K562 (cell line): ENCODE results near the gene ENOX2. TPM values are rescaled to one million over a fixed set of nuclear protein-coding genes. Genes with fewer than 3 reads are reported as not detected.

ENCODE experiments used
- ATAC-seq: fragments of 200-7000 bp; cut with Tn5 transposase; 3 replicates; pipeline ENCODE4 v1.9.1; 2020; ENCODE audit warnings: moderate library complexity
- BruUV-seq: library from RNA; stranded (reverse); fragments of 400-500 nt; replicated peaks from 2 replicates; lab custom pipeline; 2021; lab: Mats Ljungman, UMichigan
- CTCF ChIA-PET: fragments of 300-600 bp; formaldehyde crosslinking; extraction: SDS; loops from one replicate; lab custom pipeline; 2021; ENCODE audit warnings: low intra/inter-chr PET ratio; lab: Yijun Ruan, JAX
- POLR2A ChIA-PET: fragments of 300-600, 350-650 bp; sonication (Branson Sonifier 250); formaldehyde crosslinking; extraction: SDS; loops from one replicate; lab custom pipeline; 2021; ENCODE audit warnings: antibody characterized with exemption, inconsistent platforms; lab: Yijun Ruan, JAX
- DNase-seq, 4 experiments: peaks; one replicate each; pipeline versions ENCODE4 v3.0.0 to v3.0.0-alpha.2; 2011 to 2018; ENCODE audit warnings: low spot score in 3 of 4, mixed read lengths in 3 of 4; ENCODE audit errors: extremely low read depth in 1 of 4
- FAIRE-seq: peaks from 2 replicates; lab custom pipeline; 2011; peaks lifted over from hg19 to GRCh38; lab: Jason Lieb, UNC
- H2AFZ ChIP-seq: 2 replicates; pipeline ENCODE4 v1.6.0; 2011; ENCODE audit warnings: low read depth, low read length, control low read depth, inconsistent platforms
- H3K27ac ChIP-seq: fragments of 200-600 bp; 3 replicates; pipeline ENCODE4 v1.8.0; 2011; ENCODE audit warnings: low read depth, mild to moderate bottlenecking, control low read depth, inconsistent platforms, low read length, moderate library complexity, mixed read lengths; ENCODE audit errors: extremely low read depth
- H3K27me3 ChIP-seq, 2 experiments: fragments of 300-600 bp in 1 of 2; 2 replicates in 1 of 2; 3 replicates in 1 of 2; pipeline versions ENCODE4 v1.6.0 to v1.8.0; 2011; ENCODE audit warnings: inconsistent platforms in 2 of 2, low read length in 2 of 2, mild to moderate bottlenecking in 1 of 2, mixed read lengths in 1 of 2, moderate library complexity in 1 of 2; ENCODE audit not compliant: control insufficient read depth in 2 of 2, insufficient read depth in 2 of 2
- H3K36me3 ChIP-seq: fragments of 300-600 bp; 3 replicates; pipeline ENCODE4 v1.8.0; 2011; ENCODE audit warnings: mild to moderate bottlenecking, low read length, inconsistent platforms; ENCODE audit not compliant: control insufficient read depth, insufficient read depth
- H3K4me1 ChIP-seq, 2 experiments: fragments of 200-600 bp in 1 of 2; replicated peaks in 1 of 2; 2 replicates in 1 of 2; 3 replicates in 1 of 2; pipeline versions ENCODE4 v1.5.1 to v1.8.0; 2011; ENCODE audit warnings: inconsistent platforms in 2 of 2, low read length in 2 of 2, mild to moderate bottlenecking in 1 of 2, mixed read lengths in 1 of 2, moderate library complexity in 1 of 2; ENCODE audit not compliant: control insufficient read depth in 2 of 2, insufficient read depth in 2 of 2
- H3K4me2 ChIP-seq: 2 replicates; pipeline ENCODE4 v1.6.1; 2011; ENCODE audit warnings: low read length, control low read depth, inconsistent platforms, mixed read lengths; ENCODE audit not compliant: insufficient read depth
- H3K4me3 ChIP-seq: fragments of 200-600 bp; sonication (generic), shearing (Covaris generic); 2 replicates; pipeline ENCODE4 v1.5.1; 2016; ENCODE audit warnings: control low read depth, inconsistent platforms
- H3K79me2 ChIP-seq: fragments of 200-600 bp; 3 replicates; pipeline ENCODE4 v1.8.0; 2011; ENCODE audit warnings: low read length, inconsistent platforms; ENCODE audit not compliant: control insufficient read depth, insufficient read depth
- H3K9ac ChIP-seq, 2 experiments: 2 replicates each; pipeline versions ENCODE4 v1.6.0 to v1.6.1; 2011; ENCODE audit warnings: low read depth in 2 of 2, low read length in 2 of 2, control low read depth in 1 of 2, inconsistent platforms in 1 of 2, mild to moderate bottlenecking in 1 of 2, mixed read lengths in 1 of 2; ENCODE audit not compliant: insufficient read depth in 1 of 2
- H3K9me1 ChIP-seq: one replicate; pipeline ENCODE4 v1.6.0; 2011; ENCODE audit warnings: inconsistent platforms, mild to moderate bottlenecking, low read length, moderate library complexity; ENCODE audit not compliant: control insufficient read depth, insufficient read depth
- H3K9me3 ChIP-seq: replicated peaks from 2 replicates; pipeline ENCODE4 v1.5.1; 2011; ENCODE audit warnings: low read depth, low read length, inconsistent platforms; ENCODE audit not compliant: control insufficient read depth, insufficient read depth
- H4K20me1 ChIP-seq: replicated peaks from 2 replicates; pipeline ENCODE4 v1.6.1; 2011; ENCODE audit warnings: low read length, inconsistent platforms, mixed read lengths; ENCODE audit not compliant: control insufficient read depth, insufficient read depth
- ATF3 ChIP-seq, 2 experiments: fragments of 450-650 bp in 1 of 2; sonication (generic) in 1 of 2; formaldehyde crosslinking in 1 of 2; IDR thresholded peaks in 1 of 2; conservative IDR thresholded peaks in 1 of 2; 2 replicates each; pipeline versions ENCODE4 v1.6.1 to v1.8.1; 2016 to 2023; ENCODE audit warnings: mild to moderate bottlenecking in 2 of 2, moderate library complexity in 2 of 2, inconsistent platforms in 1 of 2, missing genetic modification reagents in 1 of 2
- CXXC5 ChIP-seq: fragments of 250-450 bp; sonication (Bioruptor Pico); IDR thresholded peaks from 2 replicates; pipeline ENCODE4 v1.8.0; 2022; ENCODE audit warnings: inconsistent platforms, mild to moderate bottlenecking, moderate library complexity
- FOXA3 ChIP-seq, 2 experiments: fragments of 450-650 bp in 1 of 2; sonication (generic) in 1 of 2; formaldehyde crosslinking; IDR thresholded peaks in 1 of 2; conservative IDR thresholded peaks in 1 of 2; 2 replicates each; pipeline versions ENCODE4 v1.4.0 to v1.8.0; 2020 to 2022; ENCODE audit warnings: mild to moderate bottlenecking in 2 of 2, missing genetic modification reagents in 1 of 2
- HDAC2 ChIP-seq: fragments of 450-650 bp; IDR thresholded peaks from 2 replicates; pipeline ENCODE4 v1.6.1; 2016; ENCODE audit warnings: mild to moderate bottlenecking
- HDAC3 ChIP-seq: fragments of 450-650 bp; IDR thresholded peaks from 2 replicates; pipeline ENCODE4 v1.6.1; 2018; ENCODE audit warnings: borderline replicate concordance, mild to moderate bottlenecking, moderate library complexity; ENCODE audit not compliant: partially characterized antibody
- HOMEZ ChIP-seq: fragments of 250-450 bp; sonication (Bioruptor Pico); IDR thresholded peaks from 2 replicates; pipeline ENCODE4 v1.4.0; 2020; ENCODE audit warnings: mild to moderate bottlenecking, moderate library complexity
- KAT7 ChIP-seq: sonication (generic); formaldehyde crosslinking; IDR thresholded peaks from 2 replicates; pipeline ENCODE4 v1.8.0; 2022; ENCODE audit warnings: missing genetic modification reagents, mild to moderate bottlenecking, borderline replicate concordance
- MAFK ChIP-seq: IDR thresholded peaks from 2 replicates; pipeline ENCODE4 v1.6.1; 2011; ENCODE audit warnings: low read length, improper control_type of control experiment
- POLR3G ChIP-seq: IDR thresholded peaks from 2 replicates; pipeline ENCODE4 v1.6.1; 2011; ENCODE audit not compliant: insufficient read length, insufficient replicate concordance; ENCODE audit errors: extremely low read depth
- SAFB2 ChIP-seq: fragments of 200-400 bp; formaldehyde crosslinking; IDR thresholded peaks from 2 replicates; pipeline ENCODE4 v1.6.1; 2018; ENCODE audit warnings: borderline replicate concordance, low read length, low read depth, moderate library complexity; ENCODE audit not compliant: severe bottlenecking
- TCF7 ChIP-seq: sonication (generic); IDR thresholded peaks from 2 replicates; pipeline ENCODE4 v1.6.1; 2016; ENCODE audit warnings: antibody characterized with exemption, borderline replicate concordance
- ZNF384 ChIP-seq: IDR thresholded peaks from 2 replicates; pipeline ENCODE4 v1.6.1; 2012; ENCODE audit warnings: low read depth, low read length, improper control_type of control experiment
- WGBS: fragments of 100-300 bp; shearing (Covaris generic); methylation state at CpG from one replicate; pipeline ENCODE4 v1.1.6; 2016; ENCODE audit warnings: low coverage, mixed read lengths; ENCODE audit not compliant: insufficient coverage; ENCODE audit errors: missing lambda C conversion rate; 5-methylcytosine and 5-hydroxymethylcytosine counted together
- in situ Hi-C: fragments of 300-500 bp; cut with MboI; formaldehyde crosslinking; loops from 4 replicates; pipeline ENCODE4 v1.15.0; 2018; ENCODE audit warnings: inconsistent platforms, mixed read lengths
- intact Hi-C: fragments of 100-400 bp; cut with micrococcal nuclease; formaldehyde crosslinking; loops from 2 replicates; pipeline ENCODE4 v1.14.2; 2022
- polyA plus RNA-seq, 8 experiments: library from polyadenylated mRNA; depleted of rRNA in 4 of 8; stranded (reverse) in 5 of 8; unstranded in 3 of 8; fragments of >200 nt; fragmentation: Nextera tagmentation in 2 of 8; fragmentation: Illumina TruSeq in 1 of 8; extraction: Ambion mirVana in 2 of 8; extraction: Trizol in 1 of 8; gene quantifications; 2 replicates each; pipeline versions ENCODE4 v1.2.1 to v1.2.3, GENCODE V29; 2011 to 2014; ENCODE audit warnings: inconsistent platforms in 1 of 8, missing spikeins in 1 of 8
- total RNA-seq, 7 experiments: library from RNA; depleted of rRNA in 6 of 7; stranded (reverse); fragments of >200 nt in 6 of 7; fragmentation: Illumina TruSeq in 2 of 7; extraction: Trizol in 2 of 7; gene quantifications; 2 replicates each; pipeline versions ENCODE4 v1.2.1 to v1.2.3, GENCODE V29; 2011 to 2021; ENCODE audit warnings: low replicate concordance in 1 of 7
- TF ChIP-seq, protein P1 (sequence below): fragments of 450-650 bp; IDR thresholded peaks from 2 replicates; pipeline ENCODE4 v1.6.1; 2014; ENCODE audit warnings: low read depth, mild to moderate bottlenecking, moderate library complexity, borderline replicate concordance
- TF ChIP-seq, protein P2 (sequence below), 3 experiments: IDR thresholded peaks in 2 of 3; conservative IDR thresholded peaks in 1 of 3; 2 replicates each; pipeline ENCODE4 v1.5.1; 2011 to 2012; ENCODE audit warnings: low read length in 3 of 3, mild to moderate bottlenecking in 3 of 3, control low read depth in 2 of 3, improper control_type of control experiment in 1 of 3, inconsistent platforms in 1 of 3, low read depth in 1 of 3, mixed read lengths in 1 of 3, moderate library complexity in 1 of 3; ENCODE audit not compliant: insufficient read depth in 2 of 3

ENOX2 gene
- total and polyA plus RNA-seq, 9 of the 15 experiments (the other 6 are each of a cell fraction or from before 2014, with no cell fraction given), result 6.1 to 24.0 (median 13.8) TPM

DNA sequence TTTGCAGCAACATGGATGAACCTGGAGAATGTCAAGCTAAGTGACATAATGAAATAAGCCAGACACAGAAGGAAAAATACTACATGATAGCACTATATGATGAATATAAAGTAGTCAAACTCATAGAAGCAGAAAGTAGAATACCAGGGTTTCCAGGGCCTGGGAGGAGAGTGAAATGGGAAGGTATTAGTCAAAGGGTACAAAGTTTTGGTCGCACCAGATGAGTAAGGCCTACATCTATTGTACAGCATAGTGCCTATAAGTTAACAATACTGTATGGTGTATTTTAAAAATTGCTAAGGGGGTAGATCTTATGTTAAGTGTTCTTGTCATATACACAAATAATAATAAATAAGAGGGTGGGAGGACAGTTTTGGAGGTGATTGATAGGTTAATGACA, 41.5 kb downstream of the ENOX2 start (continued):
- no peak for TF ChIP-seq HOMEZ (CRISPR knock-in tag)
- no peak for TF ChIP-seq ATF3 (IDR thresholded peaks at IDR 0.05)
- TF ChIP-seq ATF3 (CRISPR knock-in tag; conservative IDR thresholded peaks at IDR 0.05), result no peak

- Histone ChIP-seq H3K27ac (no peak overlapping the region), H3K79me2 (no peaks in the 10 kb centered on the region), H3K4me2 (no peak overlapping the region), H3K4me3 (no peak overlapping the region), H3K9me3 (no peaks in the 10 kb centered on the region), H3K27me3 (no peaks in the 10 kb centered on the region), H3K36me3 (no peaks in the 10 kb centered on the region), H3K9ac (no peak overlapping the region), H3K4me1 (no peaks in the 10 kb centered on the region), H3K9me1 (no peaks in the 10 kb centered on the region), H2AFZ (no peak overlapping the region), H4K20me1 (no peaks in the 10 kb centered on the region)
- ATAC-seq, result no peak
- BruUV-seq, result no TSS peak
- intact Hi-C loops (no loop called here), in situ Hi-C loops (no loop called here)
- no peak for FAIRE-seq
- POLR2A ChIA-PET, result no interaction called here
- WGBS, result 45% methylated on average over 1 of the region's 1 CpG
- CTCF ChIA-PET, result no interaction called here
- no peak for DNase-seq
- TF ChIP-seq HDAC2, result no peak
- no peak for TF ChIP-seq CXXC5
- TF ChIP-seq ZNF384, result no peak
- no peak for TF ChIP-seq MAFK
- TF ChIP-seq FOXA3 (CRISPR knock-in tag; conservative IDR thresholded peaks at IDR 0.05 in 1 of 2, IDR thresholded peaks at IDR 0.05 in 1 of 2), result no peak
- no peak for TF ChIP-seq KAT7 (CRISPR knock-in tag)
- TF ChIP-seq, protein P1, sequence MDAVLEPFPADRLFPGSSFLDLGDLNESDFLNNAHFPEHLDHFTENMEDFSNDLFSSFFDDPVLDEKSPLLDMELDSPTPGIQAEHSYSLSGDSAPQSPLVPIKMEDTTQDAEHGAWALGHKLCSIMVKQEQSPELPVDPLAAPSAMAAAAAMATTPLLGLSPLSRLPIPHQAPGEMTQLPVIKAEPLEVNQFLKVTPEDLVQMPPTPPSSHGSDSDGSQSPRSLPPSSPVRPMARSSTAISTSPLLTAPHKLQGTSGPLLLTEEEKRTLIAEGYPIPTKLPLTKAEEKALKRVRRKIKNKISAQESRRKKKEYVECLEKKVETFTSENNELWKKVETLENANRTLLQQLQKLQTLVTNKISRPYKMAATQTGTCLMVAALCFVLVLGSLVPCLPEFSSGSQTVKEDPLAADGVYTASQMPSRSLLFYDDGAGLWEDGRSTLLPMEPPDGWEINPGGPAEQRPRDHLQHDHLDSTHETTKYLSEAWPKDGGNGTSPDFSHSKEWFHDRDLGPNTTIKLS, result no peak
- TF ChIP-seq, protein P2, sequence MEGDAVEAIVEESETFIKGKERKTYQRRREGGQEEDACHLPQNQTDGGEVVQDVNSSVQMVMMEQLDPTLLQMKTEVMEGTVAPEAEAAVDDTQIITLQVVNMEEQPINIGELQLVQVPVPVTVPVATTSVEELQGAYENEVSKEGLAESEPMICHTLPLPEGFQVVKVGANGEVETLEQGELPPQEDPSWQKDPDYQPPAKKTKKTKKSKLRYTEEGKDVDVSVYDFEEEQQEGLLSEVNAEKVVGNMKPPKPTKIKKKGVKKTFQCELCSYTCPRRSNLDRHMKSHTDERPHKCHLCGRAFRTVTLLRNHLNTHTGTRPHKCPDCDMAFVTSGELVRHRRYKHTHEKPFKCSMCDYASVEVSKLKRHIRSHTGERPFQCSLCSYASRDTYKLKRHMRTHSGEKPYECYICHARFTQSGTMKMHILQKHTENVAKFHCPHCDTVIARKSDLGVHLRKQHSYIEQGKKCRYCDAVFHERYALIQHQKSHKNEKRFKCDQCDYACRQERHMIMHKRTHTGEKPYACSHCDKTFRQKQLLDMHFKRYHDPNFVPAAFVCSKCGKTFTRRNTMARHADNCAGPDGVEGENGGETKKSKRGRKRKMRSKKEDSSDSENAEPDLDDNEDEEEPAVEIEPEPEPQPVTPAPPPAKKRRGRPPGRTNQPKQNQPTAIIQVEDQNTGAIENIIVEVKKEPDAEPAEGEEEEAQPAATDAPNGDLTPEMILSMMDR (IDR thresholded peaks at IDR 0.05 in 2 of 3, conservative IDR thresholded peaks at IDR 0.05 in 1 of 3; ENCODE audit: insufficient read depth in 2 of 3, low read depth in 1 of 3, low read length in 3 of 3), result no peak
- no peak for TF ChIP-seq TCF7
- TF ChIP-seq SAFB2, result no peak
- TF ChIP-seq HDAC3, result no peak
- TF ChIP-seq POLR3G, result no peak
Observed at GRCh38 chrX:130857207-130857606, 45.8 kb downstream of the ENOX2 start.
